LNCAP (cell line): ENCODE measurements around the gene PFN1.

ENCODE experiments used
- TF ChIP-seq, protein P1 (sequence below): fragments of 450-650 bp; IDR thresholded peaks from 2 replicates; pipeline ENCODE4 v1.5.1; 2017; ENCODE audit warnings: mild to moderate bottlenecking

PFN1 gene

DNA sequence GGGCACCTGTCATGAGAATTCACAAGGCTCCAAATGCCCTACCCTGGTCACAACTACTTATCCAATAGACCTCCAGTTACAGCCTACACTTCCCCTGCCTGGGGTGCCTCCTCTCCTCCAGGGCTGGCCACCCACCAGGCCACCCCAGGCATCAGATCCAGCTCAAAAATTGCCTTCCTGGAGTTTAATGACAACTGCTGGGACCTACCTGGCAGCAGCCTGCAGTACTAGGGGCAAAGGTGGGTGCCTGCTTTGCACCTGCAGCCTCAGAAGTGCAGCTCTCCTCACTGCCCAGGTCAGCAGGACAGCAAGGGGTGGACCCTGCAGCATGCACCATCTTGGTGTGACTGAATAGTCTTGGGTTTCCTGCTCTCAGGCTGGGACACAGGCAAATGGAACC is 12.7 kb downstream of the PFN1 start:
- TF ChIP-seq, protein P1, sequence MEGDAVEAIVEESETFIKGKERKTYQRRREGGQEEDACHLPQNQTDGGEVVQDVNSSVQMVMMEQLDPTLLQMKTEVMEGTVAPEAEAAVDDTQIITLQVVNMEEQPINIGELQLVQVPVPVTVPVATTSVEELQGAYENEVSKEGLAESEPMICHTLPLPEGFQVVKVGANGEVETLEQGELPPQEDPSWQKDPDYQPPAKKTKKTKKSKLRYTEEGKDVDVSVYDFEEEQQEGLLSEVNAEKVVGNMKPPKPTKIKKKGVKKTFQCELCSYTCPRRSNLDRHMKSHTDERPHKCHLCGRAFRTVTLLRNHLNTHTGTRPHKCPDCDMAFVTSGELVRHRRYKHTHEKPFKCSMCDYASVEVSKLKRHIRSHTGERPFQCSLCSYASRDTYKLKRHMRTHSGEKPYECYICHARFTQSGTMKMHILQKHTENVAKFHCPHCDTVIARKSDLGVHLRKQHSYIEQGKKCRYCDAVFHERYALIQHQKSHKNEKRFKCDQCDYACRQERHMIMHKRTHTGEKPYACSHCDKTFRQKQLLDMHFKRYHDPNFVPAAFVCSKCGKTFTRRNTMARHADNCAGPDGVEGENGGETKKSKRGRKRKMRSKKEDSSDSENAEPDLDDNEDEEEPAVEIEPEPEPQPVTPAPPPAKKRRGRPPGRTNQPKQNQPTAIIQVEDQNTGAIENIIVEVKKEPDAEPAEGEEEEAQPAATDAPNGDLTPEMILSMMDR = no peak

GRCh38 chr17:4934173-4934979 is 14.0 kb downstream of the PFN1 start:
- TF ChIP-seq, protein P1 = no peak

GRCh38 chr17:4933646-4934045 is 14.7 kb downstream of the PFN1 start:
- TF ChIP-seq, protein P1 = no peak

DNA sequence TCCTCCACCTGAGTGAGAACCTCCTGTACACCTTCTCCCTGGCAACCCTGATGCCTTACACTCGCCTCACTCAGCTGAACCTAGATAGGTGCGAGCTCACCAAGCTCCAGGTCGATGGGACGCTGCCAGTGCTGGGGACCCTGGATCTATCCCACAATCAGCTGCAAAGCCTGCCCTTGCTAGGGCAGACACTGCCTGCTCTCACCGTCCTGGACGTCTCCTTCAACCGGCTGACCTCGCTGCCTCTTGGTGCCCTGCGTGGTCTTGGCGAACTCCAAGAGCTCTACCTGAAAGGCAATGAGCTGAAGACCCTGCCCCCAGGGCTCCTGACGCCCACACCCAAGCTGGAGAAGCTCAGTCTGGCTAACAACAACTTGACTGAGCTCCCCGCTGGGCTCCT is 15.6 kb downstream of the PFN1 start:
- TF ChIP-seq, protein P1 = no peak

DNA sequence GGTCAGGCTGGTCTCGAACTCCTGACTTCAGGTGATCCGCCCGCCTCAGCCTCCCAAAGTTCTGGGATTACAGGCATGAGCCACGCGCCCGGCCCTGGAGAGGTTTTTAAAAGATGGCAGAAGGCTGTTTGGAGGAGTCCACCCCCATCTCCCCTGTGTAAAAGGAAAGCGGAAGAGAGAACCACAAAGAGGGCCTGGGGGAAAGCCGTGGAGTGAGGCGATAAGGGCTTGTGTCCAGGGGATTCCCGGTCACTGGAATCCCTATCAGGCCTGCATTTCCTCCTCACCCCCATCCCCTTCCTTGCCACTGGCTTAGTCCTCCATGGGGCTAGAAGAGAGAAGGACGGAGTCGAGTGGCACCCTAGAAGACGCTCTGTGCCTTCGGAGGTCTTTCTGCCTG is 16.4 kb downstream of the PFN1 start, which contains the start of gene GP1BA:
TSS of gene GP1BA (plus strand) at position 315 of the 400 bp plus-strand sequence. CDS start 328 bp downstream, outside the sequence.
- TF ChIP-seq, protein P1 = no peak

DNA sequence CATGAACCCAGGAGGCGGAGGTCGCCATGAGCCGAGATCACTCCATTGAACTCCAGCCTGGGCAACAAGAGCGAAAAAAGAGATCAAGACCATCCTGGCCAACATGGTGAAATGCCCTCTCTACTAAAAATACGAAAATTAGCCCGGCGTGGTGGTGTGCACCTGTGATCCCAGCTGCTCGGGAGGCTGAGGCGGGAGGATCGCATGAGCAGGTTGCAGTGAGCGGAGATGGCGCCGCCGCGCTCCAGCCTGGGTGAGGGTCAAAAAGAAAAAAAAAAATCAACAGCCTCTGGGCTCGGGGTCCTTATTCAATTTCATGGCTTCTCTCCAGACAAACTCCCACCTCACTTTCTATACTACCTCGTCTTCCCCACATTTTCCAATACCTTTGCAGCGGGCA is 19.4 kb downstream of the PFN1 start:
- TF ChIP-seq, protein P1 = no peak

GRCh38 chr17:4921320-4921719 is 27.0 kb downstream of the PFN1 start:
- TF ChIP-seq, protein P1 = no peak
